H9 (cell line): Measurements from ENCODE around the gene FHIT. TPM values are rescaled to one million over a fixed set of nuclear protein-coding genes. Genes with fewer than 3 reads are reported as not detected.

Source experiments
- DNase-seq: peaks from one replicate; pipeline ENCODE4 v3.0.0-alpha.2; 2017
- H2AFZ ChIP-seq: one replicate; pipeline ENCODE4 v1.6.1; 2013; ENCODE audit warnings: mild to moderate bottlenecking, low read length, control low read depth, moderate library complexity
- H2AK5ac ChIP-seq: 2 replicates; pipeline ENCODE4 v1.6.1; 2013; ENCODE audit warnings: low read length, control low read depth, mixed read lengths; ENCODE audit not compliant: insufficient read length
- H2BK120ac ChIP-seq: one replicate; pipeline ENCODE4 v1.6.1; 2013; ENCODE audit warnings: low read depth, mild to moderate bottlenecking, low read length, control low read depth, inconsistent platforms; ENCODE audit not compliant: poor library complexity, severe bottlenecking
- H2BK12ac ChIP-seq: 2 replicates; pipeline ENCODE4 v1.6.1; 2013; ENCODE audit warnings: low read length, control low read depth, mixed read lengths, low read depth; ENCODE audit not compliant: insufficient read length
- H2BK15ac ChIP-seq: 2 replicates; pipeline ENCODE4 v1.6.1; 2013; ENCODE audit warnings: low read depth, low read length, control low read depth
- H2BK20ac ChIP-seq: one replicate; pipeline ENCODE4 v1.6.1; 2013; ENCODE audit warnings: low read depth, mild to moderate bottlenecking, low read length, control low read depth, inconsistent platforms; ENCODE audit not compliant: poor library complexity, severe bottlenecking
- H2BK5ac ChIP-seq: 2 replicates; pipeline ENCODE4 v1.6.1; 2013; ENCODE audit warnings: low read length, control low read depth, mixed read lengths; ENCODE audit not compliant: insufficient read length
- H3K14ac ChIP-seq: 2 replicates; pipeline ENCODE4 v1.6.1; 2013; ENCODE audit warnings: low read length, control low read depth; ENCODE audit not compliant: insufficient read depth
- H3K18ac ChIP-seq: 2 replicates; pipeline ENCODE4 v1.6.1; 2013; ENCODE audit warnings: low read depth, mild to moderate bottlenecking, mixed read lengths, low read length, control low read depth; ENCODE audit not compliant: insufficient read length
- H3K23ac ChIP-seq: 2 replicates; pipeline ENCODE4 v1.6.1; 2013; ENCODE audit warnings: low read length, control low read depth, mixed read lengths, low read depth; ENCODE audit not compliant: insufficient read length
- H3K23me2 ChIP-seq: 2 replicates; pipeline ENCODE4 v1.6.1; 2013; ENCODE audit warnings: low read depth, mild to moderate bottlenecking, mixed read lengths, low read length, control low read depth; ENCODE audit not compliant: insufficient read length, poor library complexity, severe bottlenecking
- H3K27ac ChIP-seq: 2 replicates; pipeline ENCODE4 v1.5.1; 2013; ENCODE audit warnings: low read length, control low read depth, mixed read lengths, low read depth; ENCODE audit not compliant: insufficient read length
- H3K27me3 ChIP-seq: 2 replicates; pipeline ENCODE4 v1.6.1; 2013; ENCODE audit warnings: low read length, control low read depth, inconsistent platforms; ENCODE audit not compliant: insufficient read depth
- H3K4ac ChIP-seq: 2 replicates; pipeline ENCODE4 v1.6.1; 2013; ENCODE audit warnings: low read depth, mild to moderate bottlenecking, control low read depth, inconsistent platforms, low read length, moderate library complexity
- H3K4me1 ChIP-seq: 2 replicates; pipeline ENCODE4 v1.6.1; 2013; ENCODE audit warnings: low read length, control low read depth, inconsistent platforms; ENCODE audit not compliant: insufficient read depth
- H3K4me2 ChIP-seq: 2 replicates; pipeline ENCODE4 v1.6.1; 2013; ENCODE audit warnings: low read length, control low read depth, mixed read lengths; ENCODE audit not compliant: insufficient read length, insufficient read depth
- H3K56ac ChIP-seq: 2 replicates; pipeline ENCODE4 v1.6.1; 2013; ENCODE audit warnings: low read depth, mild to moderate bottlenecking, mixed read lengths, low read length, control low read depth; ENCODE audit not compliant: insufficient read length
- H3K79me1 ChIP-seq: 2 replicates; pipeline ENCODE4 v1.6.1; 2013; ENCODE audit warnings: low read depth, mild to moderate bottlenecking, moderate library complexity, low read length, control low read depth, inconsistent platforms; ENCODE audit not compliant: insufficient read depth, poor library complexity, severe bottlenecking
- H3K79me2 ChIP-seq: 2 replicates; pipeline ENCODE4 v1.6.1; 2013; ENCODE audit warnings: low read length, control low read depth, inconsistent platforms; ENCODE audit not compliant: insufficient read depth
- H3K9ac ChIP-seq: 2 replicates; pipeline ENCODE4 v1.6.1; 2013; ENCODE audit warnings: low read length, control low read depth, mixed read lengths; ENCODE audit not compliant: insufficient read length; ENCODE audit errors: extremely low read depth
- H3K9me3 ChIP-seq: one replicate; pipeline ENCODE4 v1.6.1; 2013; ENCODE audit warnings: low read depth, low read length, inconsistent platforms; ENCODE audit not compliant: control insufficient read depth
- H3T11ph ChIP-seq: one replicate; pipeline ENCODE4 v1.6.1; 2013; ENCODE audit warnings: mild to moderate bottlenecking, low read length, control low read depth, inconsistent platforms
- H4K20me1 ChIP-seq: one replicate; pipeline ENCODE4 v1.6.1; 2013; ENCODE audit not compliant: control insufficient read depth, insufficient read length, insufficient read depth
- H4K5ac ChIP-seq: 2 replicates; pipeline ENCODE4 v1.6.1; 2013; ENCODE audit warnings: low read depth, mild to moderate bottlenecking, mixed read lengths, low read length, control low read depth; ENCODE audit not compliant: insufficient read length
- H4K8ac ChIP-seq: replicated peaks from 2 replicates; pipeline ENCODE4 v1.6.1; 2013; ENCODE audit warnings: low read length, control low read depth, mixed read lengths, low read depth; ENCODE audit not compliant: insufficient read length
- H4K91ac ChIP-seq: 2 replicates; pipeline ENCODE4 v1.6.1; 2013; ENCODE audit warnings: low read depth, mild to moderate bottlenecking, moderate library complexity, mixed read lengths, low read length, control low read depth; ENCODE audit not compliant: insufficient read length
- H3K27ac Mint-ChIP-seq, 3 experiments: 2 replicates in 2 of 3; 3 replicates in 1 of 3; pipeline ENCODE4 v1.8.0; 2020 to 2021; ENCODE audit warnings: mixed read lengths in 3 of 3, mild to moderate bottlenecking in 1 of 3, moderate library complexity in 1 of 3
- H3K27me3 Mint-ChIP-seq: 2 replicates; pipeline ENCODE4 v1.8.0; 2021; ENCODE audit warnings: low read depth, mild to moderate bottlenecking, moderate library complexity, mixed read lengths
- H3K36me3 Mint-ChIP-seq, 3 experiments: 2 replicates in 2 of 3; 3 replicates in 1 of 3; pipeline ENCODE4 v1.8.0; 2020 to 2021; ENCODE audit warnings: low read depth in 3 of 3, mixed read lengths in 3 of 3; ENCODE audit not compliant: insufficient read depth in 1 of 3
- H3K4me1 Mint-ChIP-seq, 2 experiments: 2 replicates each; pipeline ENCODE4 v1.8.0; 2020; ENCODE audit warnings: mixed read lengths in 2 of 2
- H3K4me3 Mint-ChIP-seq, 2 experiments: 2 replicates in 1 of 2; 3 replicates in 1 of 2; pipeline ENCODE4 v1.8.0; 2020 to 2021; ENCODE audit warnings: mild to moderate bottlenecking in 2 of 2, mixed read lengths in 2 of 2, moderate library complexity in 1 of 2
- H3K9me3 Mint-ChIP-seq, 2 experiments: 2 replicates in 1 of 2; 3 replicates in 1 of 2; pipeline ENCODE4 v1.8.0; 2020; ENCODE audit warnings: mild to moderate bottlenecking in 2 of 2, mixed read lengths in 2 of 2, moderate library complexity in 1 of 2
- CTCF ChIP-seq: fragments of 200-600 bp; sonication (generic); conservative IDR thresholded peaks from 3 replicates; pipeline ENCODE4 v1.8.0; 2021; ENCODE audit warnings: antibody characterized with exemption, mild to moderate bottlenecking
- WGBS: extraction: QIAGEN DNeasy Blood & Tissue Kit; methylation state at CpG from one replicate; pipeline ENCODE4 v1.1.7; 2013; ENCODE audit warnings: missing lambda C conversion rate, low lambda C conversion rate, mixed read lengths; ENCODE audit not compliant: insufficient read length; ENCODE audit errors: extremely low coverage; 5-methylcytosine and 5-hydroxymethylcytosine counted together
- total RNA-seq: library from RNA; stranded (reverse); gene quantifications from 2 replicates; pipeline ENCODE4 v1.2.1, GENCODE V29; 2021

The FHIT gene
- total RNA-seq, 1 experiment from 2014 or later: 3.0 TPM

- Histone ChIP-seq H3K9ac (no peak overlapping the region), H3K9me3 (no peaks in the 10 kb centered on the region), H3K27me3 (no peaks in the 10 kb centered on the region), H2BK120ac (no peak overlapping the region), H2BK12ac (no peak overlapping the region), H3K4me1 (peaks cover 4% of the 10 kb centered on the region; the same call in 1 of the 2 replicates), H4K5ac (no peak overlapping the region), H3K4ac (no peak overlapping the region), H3K56ac (no peak overlapping the region), H3K4me2 (no peak overlapping the region), H3K27ac (no peak overlapping the region), H2BK20ac (no peak overlapping the region), H3K79me2 (no peaks in the 10 kb centered on the region), H2BK15ac (no peak overlapping the region), H3T11ph (no peak overlapping the region), H3K14ac (no peak overlapping the region), H4K20me1 (no peaks in the 10 kb centered on the region), H4K8ac (no peak overlapping the region), H2BK5ac (no peak overlapping the region), H4K91ac (no peak overlapping the region), H3K23me2 (no peaks in the 10 kb centered on the region), H3K79me1 (no peaks in the 10 kb centered on the region), H3K23ac (no peak overlapping the region), H3K18ac (no peak overlapping the region), H2AK5ac (no peak overlapping the region), H2AFZ (no peak overlapping the region)
- Mint-ChIP-seq H3K27ac (no peak overlapping the region; a peak in 1 of 7 replicates), H3K27me3 (no peaks in the 10 kb centered on the region), H3K4me1 (peaks cover 5 to 7% of the 10 kb centered on the region in 2 experiments), H3K36me3 (no peaks in the 10 kb centered on the region), H3K4me3 (no peak overlapping the region), H3K9me3 (no peaks in the 10 kb centered on the region; a peak in 1 of 5 replicates)
- WGBS: no CpG with 5 or more reads among the region's 2 CpGs
- DNase-seq: no peak
- TF ChIP-seq CTCF: no peak
Observed at GRCh38 chr3:60219501-60219900, 1031.8 kb downstream of the FHIT start.
